HG03565 (cell line): ENCODE data around the gene RETREG3.

Experiments used
- ATAC-seq: cut with Tn5 transposase; IDR thresholded peaks from one replicate; pipeline ENCODE4 v1.9.1; 2021; ENCODE audit warnings: mild to moderate bottlenecking, moderate library complexity; ENCODE audit not compliant: unreplicated experiment

Gene RETREG3

GRCh38 chr17:42535155-42536047 lies 73.8 kb downstream of the RETREG3 start:
- ATAC-seq = no peak

- ATAC-seq = no peak
These were observed 77.5 kb downstream of the RETREG3 start for GRCh38 chr17:42531455-42532354.

GRCh38 chr17:42530952-42531454 lies 78.2 kb downstream of the RETREG3 start:
- ATAC-seq = no peak
